GM12874 (cell line): ENCODE data around the gene EYA4.

Experiments
- TF ChIP-seq, protein P1 (sequence below): IDR thresholded peaks from 2 replicates; pipeline ENCODE4 v1.5.1; 2011; ENCODE audit warnings: low read depth, mild to moderate bottlenecking, control low read depth, low read length, moderate library complexity; ENCODE audit not compliant: insufficient read depth

The EYA4 gene

DNA sequence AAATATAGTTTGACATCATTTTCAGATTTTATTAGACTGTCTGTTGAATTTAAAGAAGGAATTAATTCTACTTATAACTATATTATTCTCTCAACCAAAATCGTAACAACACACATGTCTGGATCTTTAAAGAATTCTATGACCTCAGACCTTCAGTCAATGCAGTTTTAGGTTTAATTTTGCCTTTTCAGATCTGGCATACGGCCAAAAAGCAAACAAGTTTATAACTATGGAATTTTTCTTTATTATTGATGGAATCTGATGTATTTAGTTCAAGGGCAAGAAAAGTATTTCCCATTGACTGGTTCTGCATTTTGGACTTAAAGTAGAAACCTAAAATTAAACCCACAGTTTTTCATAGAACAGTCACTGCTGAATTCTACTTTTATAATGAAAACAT lies 233.4 kb downstream of the EYA4 start:
- TF ChIP-seq, protein P1, sequence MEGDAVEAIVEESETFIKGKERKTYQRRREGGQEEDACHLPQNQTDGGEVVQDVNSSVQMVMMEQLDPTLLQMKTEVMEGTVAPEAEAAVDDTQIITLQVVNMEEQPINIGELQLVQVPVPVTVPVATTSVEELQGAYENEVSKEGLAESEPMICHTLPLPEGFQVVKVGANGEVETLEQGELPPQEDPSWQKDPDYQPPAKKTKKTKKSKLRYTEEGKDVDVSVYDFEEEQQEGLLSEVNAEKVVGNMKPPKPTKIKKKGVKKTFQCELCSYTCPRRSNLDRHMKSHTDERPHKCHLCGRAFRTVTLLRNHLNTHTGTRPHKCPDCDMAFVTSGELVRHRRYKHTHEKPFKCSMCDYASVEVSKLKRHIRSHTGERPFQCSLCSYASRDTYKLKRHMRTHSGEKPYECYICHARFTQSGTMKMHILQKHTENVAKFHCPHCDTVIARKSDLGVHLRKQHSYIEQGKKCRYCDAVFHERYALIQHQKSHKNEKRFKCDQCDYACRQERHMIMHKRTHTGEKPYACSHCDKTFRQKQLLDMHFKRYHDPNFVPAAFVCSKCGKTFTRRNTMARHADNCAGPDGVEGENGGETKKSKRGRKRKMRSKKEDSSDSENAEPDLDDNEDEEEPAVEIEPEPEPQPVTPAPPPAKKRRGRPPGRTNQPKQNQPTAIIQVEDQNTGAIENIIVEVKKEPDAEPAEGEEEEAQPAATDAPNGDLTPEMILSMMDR = no peak

DNA sequence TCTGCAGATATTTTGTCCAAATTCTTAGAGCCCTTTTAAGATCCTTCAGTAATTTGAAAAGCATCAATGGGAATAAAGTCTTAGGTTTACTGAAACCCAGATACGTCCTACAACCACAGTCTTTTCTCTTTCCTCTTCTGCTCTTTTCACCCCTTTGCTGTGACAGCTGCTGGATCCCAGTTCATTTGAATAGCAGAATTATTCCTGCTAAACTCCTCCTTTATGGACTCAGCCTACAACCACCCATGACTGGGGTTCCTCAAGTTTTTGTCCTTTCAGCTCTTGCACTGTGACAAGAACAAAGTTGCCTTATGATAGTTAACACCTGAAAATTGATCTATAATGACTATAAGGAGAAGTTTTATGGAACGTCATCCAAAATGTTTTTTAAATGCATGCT lies 237.5 kb downstream of the EYA4 start:
- TF ChIP-seq, protein P1 = no peak

DNA sequence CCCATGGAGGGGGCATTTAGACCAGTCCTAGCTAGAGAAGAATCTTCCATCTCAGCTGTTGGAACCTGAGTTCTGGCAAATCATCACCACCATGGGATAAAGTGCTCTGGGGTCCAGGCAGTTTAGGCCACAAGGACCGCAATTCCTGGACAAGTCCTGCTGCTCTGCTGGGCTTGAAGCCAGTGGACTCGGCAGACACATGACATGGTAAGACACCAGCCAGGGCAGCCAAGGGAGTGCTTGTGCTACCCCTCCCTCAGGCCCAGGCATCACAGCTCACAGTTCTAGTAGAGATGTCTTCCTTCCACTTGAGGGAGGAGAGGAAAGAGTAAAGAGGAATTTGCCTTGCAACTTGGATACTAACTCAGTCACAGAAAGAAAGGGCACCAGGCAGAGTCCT lies 246.0 kb downstream of the EYA4 start:
- TF ChIP-seq, protein P1 = no peak

DNA sequence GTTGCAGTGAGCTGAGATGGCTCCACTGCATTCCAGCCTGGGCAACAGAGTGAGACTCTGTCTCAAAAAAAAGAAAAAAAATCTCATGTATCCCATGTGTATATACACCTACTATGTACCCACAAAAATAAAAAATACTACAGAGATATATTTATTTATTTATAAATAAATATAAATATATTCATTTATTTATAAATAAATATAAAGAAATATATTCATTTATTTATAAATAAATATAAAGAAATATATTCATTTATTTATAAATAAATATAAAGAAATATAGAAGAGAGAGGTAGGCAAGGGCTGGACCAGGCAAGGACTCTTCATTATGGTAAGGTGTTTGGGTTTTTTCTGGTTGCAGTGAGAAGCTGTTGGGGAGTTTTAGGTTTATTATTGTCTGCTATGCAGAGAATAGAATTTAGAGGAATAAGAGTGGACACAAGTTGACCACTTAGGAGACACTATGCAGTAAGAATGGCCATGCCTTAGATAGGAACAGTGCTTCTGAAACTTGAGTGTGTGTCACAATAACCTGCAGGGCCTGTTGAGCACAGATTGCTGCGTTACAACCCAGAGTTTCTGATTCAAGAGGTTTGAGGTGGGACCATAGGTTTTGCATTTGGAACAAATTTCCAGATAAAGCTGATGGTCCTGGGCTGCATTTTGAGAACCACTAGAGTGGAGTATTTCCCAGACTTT lies 254.2 kb downstream of the EYA4 start:
- TF ChIP-seq, protein P1 = no peak

DNA sequence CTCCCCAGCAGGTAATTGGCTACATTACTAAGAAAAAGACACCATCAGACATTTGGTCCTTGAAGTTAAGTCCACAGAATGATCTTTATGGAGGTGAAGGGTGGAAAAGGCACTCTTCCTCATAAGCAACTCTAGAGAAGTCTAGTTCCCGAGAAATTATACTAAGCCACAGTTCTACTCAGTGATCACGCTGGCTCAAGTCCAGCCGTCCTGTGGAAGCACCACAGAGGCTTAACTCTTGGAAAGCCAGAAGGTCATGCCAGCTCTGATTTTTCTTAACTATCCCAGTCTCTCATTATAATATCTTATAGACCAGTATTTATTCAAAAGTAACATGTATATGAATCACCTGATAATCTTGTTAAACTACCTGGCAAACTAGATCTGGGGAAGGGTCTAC lies 258.5 kb downstream of the EYA4 start:
- TF ChIP-seq, protein P1 = no peak

DNA sequence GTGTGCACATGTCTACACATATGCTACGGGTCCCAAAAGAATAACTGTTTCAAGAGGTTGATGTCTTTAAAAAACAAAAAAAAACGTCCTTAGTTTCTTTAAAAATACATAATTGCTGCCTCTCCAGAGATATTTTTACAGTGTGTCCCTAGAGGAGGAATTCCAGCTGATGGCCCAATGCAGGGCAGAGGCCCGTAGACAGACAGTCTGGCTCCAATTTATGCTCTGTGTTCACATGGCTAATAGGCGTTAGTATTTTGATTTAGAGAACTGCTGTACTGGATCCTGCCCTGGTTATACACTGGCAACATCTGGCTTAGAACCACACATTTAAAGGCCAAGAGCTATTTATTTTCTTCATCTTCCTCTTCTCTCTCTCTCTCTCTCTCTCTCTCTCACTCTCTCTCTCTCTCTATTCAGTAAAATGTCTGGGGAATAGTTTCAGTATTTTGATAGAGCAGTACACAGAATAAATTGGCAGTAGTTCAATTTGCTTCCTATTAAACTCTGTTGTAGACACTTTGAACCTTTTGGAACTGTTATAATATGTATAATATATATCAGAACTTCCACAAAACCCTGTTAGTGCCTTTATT lies 260.6 kb downstream of the EYA4 start:
- TF ChIP-seq, protein P1 = no peak

DNA sequence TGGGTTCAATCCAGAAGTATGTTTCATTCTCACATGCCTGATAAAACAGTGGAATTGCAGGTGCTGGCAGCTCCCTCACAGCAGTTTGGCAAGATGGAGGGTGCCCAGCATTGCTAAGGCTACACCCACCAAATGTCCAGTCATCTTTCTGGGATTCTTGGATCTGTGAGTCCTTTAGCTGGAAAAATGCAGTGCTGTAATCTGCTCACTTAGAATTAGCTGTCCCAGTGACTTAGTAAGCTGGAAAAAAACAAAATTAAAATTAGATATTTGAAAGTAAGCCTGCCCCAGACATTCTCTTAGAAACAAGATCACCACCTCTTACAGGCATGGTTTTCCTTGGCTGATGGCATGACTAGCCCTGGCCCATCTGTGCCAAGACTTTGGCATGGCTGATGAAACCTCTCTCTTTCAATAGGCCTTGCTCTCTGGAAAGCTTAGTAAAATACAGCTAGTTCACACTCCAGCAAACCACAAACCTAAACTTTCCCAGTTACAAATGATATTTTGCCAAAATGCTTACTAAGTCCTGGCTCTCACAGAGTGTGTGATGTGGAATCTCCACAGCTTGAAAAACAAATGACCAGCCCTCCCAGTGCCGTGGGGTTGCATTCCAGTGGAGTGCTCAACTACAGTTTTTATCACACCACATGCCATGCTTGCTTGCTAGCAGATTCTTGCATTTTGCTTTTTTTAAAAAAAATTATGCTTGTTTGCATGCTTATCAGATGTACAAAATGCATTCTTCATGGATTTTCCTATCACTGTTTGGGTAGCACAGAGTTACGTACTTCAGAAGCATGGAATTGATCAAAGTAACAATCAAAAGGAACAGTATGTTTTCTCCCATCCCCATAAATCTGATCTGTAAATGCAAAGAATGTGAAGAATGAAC lies 261.5 kb downstream of the EYA4 start:
- TF ChIP-seq, protein P1 = no peak
